Measurements from ENCODE around the gene ZDHHC13. TPM values are rescaled to one million over a fixed set of nuclear protein-coding genes. Genes with fewer than 3 reads are reported as not detected.

ZDHHC13 gene
- total and polyA plus RNA-seq, 2 of the 4 experiments (the other 2 are of a cell fraction), result 7.2 to 15.1 TPM

GRCh38 chr11:19225123-19225522 lies 108.2 kb downstream of the ZDHHC13 start:
- dilution Hi-C loops (cut with HindIII; ENCODE audit: low sequenced_read_pairs, unreplicated experiment), result no loop called here
- Histone ChIP-seq H2AK9ac (replicated peaks; ENCODE audit: low read depth, low read length, poor library complexity) (no peak overlapping the region), H3K9me3 (ENCODE audit: control insufficient read depth, insufficient read depth, low read length) (no peaks in the 10 kb centered on the region), H3K4ac (ENCODE audit: low read depth, low read length) (no peak overlapping the region), H3K27ac (ENCODE audit: insufficient read depth, low read length) (no peak overlapping the region), H3K9me1 (ENCODE audit: insufficient read depth, low read length) (no peaks in the 10 kb centered on the region; the same call in 1 of the 2 replicates), H2AFZ (replicated peaks; ENCODE audit: low read length, poor library complexity) (no peak overlapping the region), H2BK120ac (ENCODE audit: low read depth, low read length) (no peak overlapping the region), H3K18ac (ENCODE audit: low read depth, low read length) (no peak overlapping the region), H3K79me1 (ENCODE audit: low read depth in 1 of 2, low read length in 2 of 2) (no peaks in the 10 kb centered on the region), H3K4me3 (ENCODE audit: insufficient read depth, low read depth, low read length) (no peak overlapping the region), H3K14ac (replicated peaks; ENCODE audit: low read depth, low read length) (no peak overlapping the region), H4K20me1 (ENCODE audit: insufficient read depth, low read length) (no peaks in the 10 kb centered on the region), H2BK5ac (ENCODE audit: low read depth, low read length, poor library complexity, severe bottlenecking) (no peak overlapping the region), H4K8ac (ENCODE audit: low read depth in 2 of 2, low read length in 2 of 2) (no peak overlapping the region), H3K27me3 (ENCODE audit: control insufficient read depth, insufficient read depth, low read length) (no peaks in the 10 kb centered on the region; the same call in 1 of the 2 replicates), H3K56ac (ENCODE audit: extremely low read depth, insufficient read depth, low read length) (no peak overlapping the region), H3K36me3 (ENCODE audit: control insufficient read depth, insufficient read depth, low read length) (no peaks in the 10 kb centered on the region), H2AK5ac (ENCODE audit: low read depth, low read length) (no peak overlapping the region), H4K5ac (ENCODE audit: low read depth, low read length) (no peak overlapping the region), H2BK20ac (ENCODE audit: low read depth, low read length) (no peak overlapping the region), H4K91ac (ENCODE audit: insufficient read depth, low read depth, low read length) (no peak overlapping the region), H2BK15ac (ENCODE audit: low read depth, low read length) (no peak overlapping the region), H3K9ac (ENCODE audit: low read depth, low read length) (no peak overlapping the region), H3K4me1 (ENCODE audit: control insufficient read depth, insufficient read depth, low read length) (no peaks in the 10 kb centered on the region), H3K4me2 (ENCODE audit: low read depth, low read length) (no peak overlapping the region), H3K23ac (ENCODE audit: low read depth, low read length) (no peak overlapping the region)
- POLR2A ChIA-PET (ENCODE audit: unreplicated experiment), result no interaction called here
- TF ChIP-seq USF2 (IDR thresholded peaks at IDR 0.05; ENCODE audit: low read depth, low read length) (no peak), CEBPB (IDR thresholded peaks at IDR 0.05; ENCODE audit: low read depth, low read length) (no peak), SMC3 (IDR thresholded peaks at IDR 0.05; ENCODE audit: low read depth, low read length) (no peak), CTCF (conservative IDR thresholded peaks at IDR 0.05; ENCODE audit: low read depth, low read length) (no peak), MXI1 (IDR thresholded peaks at IDR 0.05; ENCODE audit: borderline replicate concordance, low read depth, low read length) (no peak), RAD21 (IDR thresholded peaks at IDR 0.05; ENCODE audit: low read length) (no peak), FOS (IDR thresholded peaks at IDR 0.05; ENCODE audit: low read depth, low read length) (no peak), RCOR1 (IDR thresholded peaks at IDR 0.05; ENCODE audit: insufficient replicate concordance, low read length) (no peak), CHD1 (IDR thresholded peaks at IDR 0.05; ENCODE audit: low read depth, low read length) (no peak), ELK1 (IDR thresholded peaks at IDR 0.05; ENCODE audit: borderline replicate concordance, low read depth, low read length) (no peak)
- intact Hi-C loops (cut with micrococcal nuclease), result no loop called here
- 100% methylated on average over 2 of the region's 6 CpGs; no CpG with 5 or more reads in 1 of the 2 experiments for WGBS, 2 experiments (ENCODE audit: extremely low coverage in 2 of 2, insufficient read length in 1 of 2)
- ATAC-seq (ENCODE audit: low read depth) (no peak), DNase-seq (no peak)
- in situ Hi-C loops (cut with MboI; ENCODE audit: low sequenced_read_pairs), result no loop called here
- CTCF ChIA-PET, result no interaction called here
- BruUV-seq (replicated peaks), result no TSS peak
